Endothelial cell of umbilical vein (primary cell): ENCODE measurements around the gene SRP9.
"Not testable (repeated sequence)": the region's sequence is repeated elsewhere in the genome, so short reads cannot be mapped to it uniquely, and the experiment has no call there.

Experiments
- MYC ChIP-seq: IDR thresholded peaks from one replicate; pipeline ENCODE4 v1.6.1; 2011; ENCODE audit warnings: mild to moderate bottlenecking, low read depth, low read length
- TF ChIP-seq, protein P1 (sequence below), 2 donors: IDR thresholded peaks; 1 replicate in 1 of 2; 2 replicates in 1 of 2; pipeline ENCODE4 v1.5.1; 2011; ENCODE audit warnings: low read length in 2 of 2, mild to moderate bottlenecking in 2 of 2, moderate library complexity in 2 of 2, control low read depth in 1 of 2, inconsistent platforms in 1 of 2, low read depth in 1 of 2; ENCODE audit not compliant: insufficient read depth in 1 of 2; ENCODE audit errors: extremely low read depth in 1 of 2
- TF ChIP-seq, protein P2 (sequence below): IDR thresholded peaks from 2 replicates; pipeline ENCODE4 v1.6.1; 2011; ENCODE audit not compliant: insufficient read depth, insufficient read length

DNA sequence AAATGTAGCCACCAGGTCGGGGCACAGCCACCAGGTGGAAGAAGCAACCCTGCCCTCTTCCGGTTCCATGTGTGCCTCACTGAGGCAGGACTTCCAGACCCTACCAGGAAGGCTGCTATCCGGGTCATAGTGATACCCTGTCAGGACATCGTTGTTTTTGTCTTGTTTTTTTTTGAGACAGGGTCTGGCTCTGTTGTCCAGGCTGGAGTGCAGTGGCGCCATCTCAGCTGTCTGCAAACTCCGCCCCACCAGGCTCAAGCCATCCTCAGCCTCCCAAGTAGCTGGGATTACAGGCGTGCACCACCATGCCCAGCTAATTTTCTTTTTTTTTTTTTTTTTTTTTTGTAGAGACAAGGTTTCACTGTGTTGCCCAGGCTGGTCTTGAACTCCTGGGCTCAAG, 37.5 kb downstream of the SRP9 start:
- TF ChIP-seq, protein P1, sequence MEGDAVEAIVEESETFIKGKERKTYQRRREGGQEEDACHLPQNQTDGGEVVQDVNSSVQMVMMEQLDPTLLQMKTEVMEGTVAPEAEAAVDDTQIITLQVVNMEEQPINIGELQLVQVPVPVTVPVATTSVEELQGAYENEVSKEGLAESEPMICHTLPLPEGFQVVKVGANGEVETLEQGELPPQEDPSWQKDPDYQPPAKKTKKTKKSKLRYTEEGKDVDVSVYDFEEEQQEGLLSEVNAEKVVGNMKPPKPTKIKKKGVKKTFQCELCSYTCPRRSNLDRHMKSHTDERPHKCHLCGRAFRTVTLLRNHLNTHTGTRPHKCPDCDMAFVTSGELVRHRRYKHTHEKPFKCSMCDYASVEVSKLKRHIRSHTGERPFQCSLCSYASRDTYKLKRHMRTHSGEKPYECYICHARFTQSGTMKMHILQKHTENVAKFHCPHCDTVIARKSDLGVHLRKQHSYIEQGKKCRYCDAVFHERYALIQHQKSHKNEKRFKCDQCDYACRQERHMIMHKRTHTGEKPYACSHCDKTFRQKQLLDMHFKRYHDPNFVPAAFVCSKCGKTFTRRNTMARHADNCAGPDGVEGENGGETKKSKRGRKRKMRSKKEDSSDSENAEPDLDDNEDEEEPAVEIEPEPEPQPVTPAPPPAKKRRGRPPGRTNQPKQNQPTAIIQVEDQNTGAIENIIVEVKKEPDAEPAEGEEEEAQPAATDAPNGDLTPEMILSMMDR (IDR thresholded peaks at IDR 0.05; ENCODE audit: extremely low read depth in 1 of 2, insufficient read depth in 1 of 2, low read depth in 1 of 2, low read length in 2 of 2): not testable (repeated sequence)
- TF ChIP-seq MYC: not testable (repeated sequence)
- TF ChIP-seq, protein P2, sequence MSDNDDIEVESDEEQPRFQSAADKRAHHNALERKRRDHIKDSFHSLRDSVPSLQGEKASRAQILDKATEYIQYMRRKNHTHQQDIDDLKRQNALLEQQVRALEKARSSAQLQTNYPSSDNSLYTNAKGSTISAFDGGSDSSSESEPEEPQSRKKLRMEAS: not testable (repeated sequence)
